Progenitor cell of endocrine pancreas (in vitro differentiated cells): ENCODE data around the gene ADAMTSL2. TPM values are rescaled to one million over a fixed set of nuclear protein-coding genes. Genes with fewer than 3 reads are reported as not detected.

Experiments
- DNase-seq: peaks from one replicate; pipeline ENCODE4 v3.0.0; 2021; ENCODE audit warnings: low spot score; ENCODE audit not compliant: unreplicated experiment
- H3K27ac Mint-ChIP-seq: 2 replicates; pipeline ENCODE4 v1.8.0; 2021; ENCODE audit warnings: mild to moderate bottlenecking, moderate library complexity, mixed read lengths
- H3K27me3 Mint-ChIP-seq: 2 replicates; pipeline ENCODE4 v1.8.0; 2021; ENCODE audit warnings: mixed read lengths
- H3K36me3 Mint-ChIP-seq: 2 replicates; pipeline ENCODE4 v1.8.0; 2022; ENCODE audit warnings: mixed read lengths; ENCODE audit not compliant: insufficient read depth
- H3K4me1 Mint-ChIP-seq: 2 replicates; pipeline ENCODE4 v1.8.0; 2021; ENCODE audit warnings: low read depth, mixed read lengths
- H3K4me3 Mint-ChIP-seq: 2 replicates; pipeline ENCODE4 v1.8.0; 2021; ENCODE audit warnings: low read depth, mild to moderate bottlenecking, moderate library complexity, mixed read lengths
- H3K9me3 Mint-ChIP-seq: 2 replicates; pipeline ENCODE4 v1.8.0; 2021; ENCODE audit warnings: low read depth, mixed read lengths
- total RNA-seq: library from RNA; stranded (reverse); gene quantifications from 2 replicates; pipeline ENCODE4 v1.2.1, GENCODE V29; 2021
- TF ChIP-seq, protein P1 (sequence below): fragments of 200-600 bp; sonication (generic); IDR thresholded peaks from one replicate; pipeline ENCODE4 v1.5.0; 2021; ENCODE audit warnings: antibody characterized with exemption, mild to moderate bottlenecking; ENCODE audit not compliant: unreplicated experiment

Gene ADAMTSL2
- total RNA-seq, 1 donor from 2014 or later = 0.14 TPM

DNA sequence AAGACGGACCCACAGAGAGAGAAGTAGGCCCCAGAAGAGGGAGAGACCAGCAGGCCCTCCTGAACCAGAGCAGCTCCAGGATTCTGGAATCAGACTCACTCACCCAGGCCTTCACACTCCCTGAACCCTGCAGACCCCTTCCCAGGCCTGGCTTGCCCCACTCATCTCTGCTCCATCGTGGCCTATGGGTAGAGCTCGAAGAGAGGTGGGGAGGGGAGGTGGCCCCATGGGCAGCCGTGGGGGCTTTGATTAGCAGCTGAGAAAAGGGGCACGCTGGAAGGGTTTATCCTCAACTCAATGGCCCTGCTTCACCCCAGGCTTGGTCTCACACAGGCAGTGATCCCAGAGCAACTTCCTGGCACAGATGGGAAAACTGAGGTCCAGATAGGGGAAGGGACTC, 10.4 kb upstream of the ADAMTSL2 start:
- H3K9me3 Mint-ChIP-seq = no peaks in the 10 kb centered on the region
- peaks cover 7% of the 10 kb centered on the region for H3K4me1 Mint-ChIP-seq
- H3K27me3 Mint-ChIP-seq = peaks cover 35% of the 10 kb centered on the region
- no peaks in the 10 kb centered on the region for H3K36me3 Mint-ChIP-seq
- no peak for DNase-seq
- TF ChIP-seq, protein P1, sequence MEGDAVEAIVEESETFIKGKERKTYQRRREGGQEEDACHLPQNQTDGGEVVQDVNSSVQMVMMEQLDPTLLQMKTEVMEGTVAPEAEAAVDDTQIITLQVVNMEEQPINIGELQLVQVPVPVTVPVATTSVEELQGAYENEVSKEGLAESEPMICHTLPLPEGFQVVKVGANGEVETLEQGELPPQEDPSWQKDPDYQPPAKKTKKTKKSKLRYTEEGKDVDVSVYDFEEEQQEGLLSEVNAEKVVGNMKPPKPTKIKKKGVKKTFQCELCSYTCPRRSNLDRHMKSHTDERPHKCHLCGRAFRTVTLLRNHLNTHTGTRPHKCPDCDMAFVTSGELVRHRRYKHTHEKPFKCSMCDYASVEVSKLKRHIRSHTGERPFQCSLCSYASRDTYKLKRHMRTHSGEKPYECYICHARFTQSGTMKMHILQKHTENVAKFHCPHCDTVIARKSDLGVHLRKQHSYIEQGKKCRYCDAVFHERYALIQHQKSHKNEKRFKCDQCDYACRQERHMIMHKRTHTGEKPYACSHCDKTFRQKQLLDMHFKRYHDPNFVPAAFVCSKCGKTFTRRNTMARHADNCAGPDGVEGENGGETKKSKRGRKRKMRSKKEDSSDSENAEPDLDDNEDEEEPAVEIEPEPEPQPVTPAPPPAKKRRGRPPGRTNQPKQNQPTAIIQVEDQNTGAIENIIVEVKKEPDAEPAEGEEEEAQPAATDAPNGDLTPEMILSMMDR = no peak
- H3K4me3 Mint-ChIP-seq = no peak overlapping the region
- H3K27ac Mint-ChIP-seq = no peak overlapping the region

DNA sequence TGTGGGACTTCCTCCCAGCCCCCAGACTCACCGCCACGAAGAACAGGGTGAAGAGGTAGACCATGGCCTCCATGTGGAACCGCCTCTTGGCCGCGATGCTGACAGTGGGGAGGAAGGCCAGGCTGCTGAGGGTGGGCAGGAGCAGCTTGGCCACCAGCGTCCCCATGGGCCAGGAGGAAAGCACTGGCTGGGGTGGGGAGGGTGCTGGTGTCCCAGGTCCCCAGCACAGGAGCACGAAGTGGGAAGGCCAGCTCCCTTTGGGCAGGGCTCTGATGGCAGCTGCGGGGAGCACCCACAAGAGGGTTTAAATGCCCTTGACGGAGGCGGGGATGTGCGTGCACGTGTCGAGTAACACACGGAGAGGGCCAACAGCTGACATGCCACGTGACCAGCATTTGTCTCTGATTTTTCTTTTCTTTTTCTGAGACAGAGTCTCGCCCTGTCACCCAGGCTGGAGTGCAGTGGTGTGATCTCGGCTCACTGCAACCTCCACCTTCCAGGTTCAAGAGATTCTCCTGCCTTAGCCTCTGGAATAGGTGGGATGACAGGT, 9.8 kb upstream of the ADAMTSL2 start, which contains the start of gene MYMK:
Gene MYMK (minus strand): TSS at position 281 of the 550 bp plus-strand sequence. CDS start 115 bp downstream, at position 166.
- Mint-ChIP-seq H3K36me3 (no peaks in the 10 kb centered on the region), H3K4me1 (peaks cover 7% of the 10 kb centered on the region), H3K27me3 (peaks cover 39% of the 10 kb centered on the region), H3K27ac (no peak within 1 kb of the TSS), H3K9me3 (no peaks in the 10 kb centered on the region), H3K4me3 (no peak within 1 kb of the TSS)
- DNase-seq = no peak
- TF ChIP-seq, protein P1 = no peak

DNA sequence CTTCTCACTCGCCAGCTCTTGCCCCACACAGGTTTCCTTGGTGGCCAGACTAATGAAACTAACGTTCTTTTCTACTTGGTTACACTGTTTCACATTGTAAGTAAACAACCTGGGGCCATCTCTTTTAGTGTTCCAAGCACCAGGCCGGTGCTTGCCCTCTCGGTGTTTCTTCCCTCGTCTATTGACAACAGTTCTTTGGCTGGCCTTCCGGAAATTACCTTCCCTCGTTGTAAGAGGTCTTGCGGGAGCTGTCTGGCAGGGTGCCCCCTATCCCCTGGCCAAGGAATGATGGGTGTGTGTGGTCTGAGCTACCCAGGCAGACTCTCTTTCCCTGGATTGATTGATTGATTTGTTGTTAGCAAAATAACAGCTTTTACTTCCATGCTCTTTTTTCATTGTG, 8.8 kb upstream of the ADAMTSL2 start:
- Mint-ChIP-seq H3K36me3 (no peaks in the 10 kb centered on the region), H3K4me1 (peaks cover 7% of the 10 kb centered on the region), H3K4me3 (no peak overlapping the region), H3K27ac (no peak overlapping the region), H3K9me3 (no peaks in the 10 kb centered on the region), H3K27me3 (peaks cover 41% of the 10 kb centered on the region)
- no peak for DNase-seq
- TF ChIP-seq, protein P1 = no peak

DNA sequence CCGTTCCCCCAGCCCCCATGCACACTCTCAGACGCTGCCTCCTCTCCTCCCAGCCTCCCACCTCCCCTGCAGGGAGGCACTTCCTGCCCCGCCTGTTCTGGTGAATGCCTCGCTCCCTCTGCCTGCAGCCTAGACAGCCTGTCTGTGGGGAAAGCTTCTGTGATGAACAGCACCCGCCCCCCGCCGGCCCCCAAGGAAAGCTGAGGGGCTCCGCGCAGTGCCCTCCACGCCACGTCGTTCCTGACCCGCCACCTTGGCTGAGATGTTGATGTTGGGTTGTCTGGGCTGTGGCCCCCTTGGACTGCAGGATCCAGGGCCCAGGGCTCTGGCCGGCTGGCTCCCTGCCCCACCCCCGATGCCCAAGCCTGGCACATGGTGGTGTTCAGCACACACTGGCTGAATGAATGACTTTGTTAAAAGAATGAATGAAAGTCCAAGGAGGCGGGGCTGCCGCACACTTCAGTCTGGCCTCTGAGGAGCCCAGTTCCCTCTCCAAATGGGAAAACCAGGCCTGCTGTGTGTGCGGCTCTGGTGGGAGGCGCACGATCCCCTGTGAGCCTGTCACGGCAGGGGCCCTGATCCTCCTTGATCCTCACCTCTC, 7.7 kb upstream of the ADAMTSL2 start:
- Mint-ChIP-seq H3K27me3 (peaks cover 41% of the 10 kb centered on the region), H3K9me3 (no peaks in the 10 kb centered on the region), H3K36me3 (no peaks in the 10 kb centered on the region), H3K4me3 (no peak overlapping the region), H3K4me1 (peaks cover 7% of the 10 kb centered on the region), H3K27ac (no peak overlapping the region)
- no peak for DNase-seq
- TF ChIP-seq, protein P1 = no peak

DNA sequence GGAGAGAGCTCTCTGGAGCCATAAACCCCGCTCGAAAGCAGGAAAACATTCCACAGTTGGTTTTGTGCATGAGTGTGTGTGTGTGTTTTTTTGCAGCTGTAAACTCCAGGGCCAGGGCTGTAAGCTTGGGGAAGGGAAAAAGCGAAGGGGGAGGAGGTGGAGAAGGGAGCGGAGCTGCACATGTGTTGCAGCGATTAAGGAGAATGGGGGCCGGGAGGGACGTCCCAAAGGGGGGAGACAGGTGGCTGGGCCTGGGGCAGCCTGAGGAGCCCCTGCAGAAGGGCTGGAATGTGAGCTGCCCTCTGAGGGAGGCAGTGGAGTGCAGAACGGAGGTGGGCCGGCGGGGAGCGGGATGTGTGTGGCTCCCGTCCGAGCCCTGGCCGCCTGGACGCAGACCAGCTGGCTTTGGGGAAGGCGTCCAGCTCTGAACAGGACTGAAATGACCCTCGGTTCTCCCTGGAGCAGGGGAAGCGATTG, 7.0 kb upstream of the ADAMTSL2 start:
- Mint-ChIP-seq H3K27ac (no peak overlapping the region), H3K4me3 (no peak overlapping the region), H3K4me1 (peaks cover 7% of the 10 kb centered on the region), H3K27me3 (peaks cover 41% of the 10 kb centered on the region), H3K9me3 (no peaks in the 10 kb centered on the region), H3K36me3 (no peaks in the 10 kb centered on the region)
- DNase-seq = no peak
- TF ChIP-seq, protein P1 = no peak
